Lower lobe of right lung (tissue), 2 donors: ENCODE measurements around the gene GREM1. TPM values are rescaled to one million over a fixed set of nuclear protein-coding genes. Genes with fewer than 3 reads are reported as not detected.

Source experiments
- ATAC-seq, 2 donors: fragments of 200-7000 bp; cut with Tn5 transposase; one replicate each; pipeline ENCODE4 v1.9.1; 2020 to 2022; ENCODE audit warnings: mild to moderate bottlenecking in 2 of 2, moderate library complexity in 2 of 2
- DNase-seq: peaks from one replicate; pipeline ENCODE4 v3.0.0-alpha.2; 2020
- H3K27ac ChIP-seq: fragments of 200-600 bp; one replicate; pipeline ENCODE4 v1.8.0; 2022
- H3K27me3 ChIP-seq: fragments of 200-600 bp; one replicate; pipeline ENCODE4 v1.8.0; 2022; ENCODE audit warnings: low read depth
- H3K36me3 ChIP-seq: fragments of 200-600 bp; one replicate; pipeline ENCODE4 v1.8.0; 2022; ENCODE audit warnings: mild to moderate bottlenecking
- H3K4me1 ChIP-seq: fragments of 200-600 bp; one replicate; pipeline ENCODE4 v1.8.0; 2022
- H3K4me3 ChIP-seq: fragments of 200-600 bp; one replicate; pipeline ENCODE4 v1.8.0; 2022; ENCODE audit warnings: mild to moderate bottlenecking
- H3K9me3 ChIP-seq: fragments of 200-600 bp; one replicate; pipeline ENCODE4 v1.8.0; 2022
- intact Hi-C: fragments of 100-400 bp; cut with DNase I; formaldehyde crosslinking; loops from one replicate; pipeline ENCODE4 v1.11.0; 2022
- total RNA-seq: library from RNA; stranded (reverse); fragmentation: NEBNext Ultra II Directional; extraction: Animal tissue kit (Norgen Biotek cat#: 25700); gene quantifications from one replicate; pipeline ENCODE4 v1.2.1, GENCODE V29; 2021
- TF ChIP-seq, protein P1 (sequence below): fragments of 200-600 bp; IDR thresholded peaks from one replicate; pipeline ENCODE4 v1.8.0; 2022; ENCODE audit warnings: antibody characterized with exemption, mild to moderate bottlenecking
- donor health status: DM: no; HTN: yes; CAD: no; lungs with severe emphysema.

GREM1 gene
- total RNA-seq, 1 donor from 2014 or later, result 3.1 TPM

DNA sequence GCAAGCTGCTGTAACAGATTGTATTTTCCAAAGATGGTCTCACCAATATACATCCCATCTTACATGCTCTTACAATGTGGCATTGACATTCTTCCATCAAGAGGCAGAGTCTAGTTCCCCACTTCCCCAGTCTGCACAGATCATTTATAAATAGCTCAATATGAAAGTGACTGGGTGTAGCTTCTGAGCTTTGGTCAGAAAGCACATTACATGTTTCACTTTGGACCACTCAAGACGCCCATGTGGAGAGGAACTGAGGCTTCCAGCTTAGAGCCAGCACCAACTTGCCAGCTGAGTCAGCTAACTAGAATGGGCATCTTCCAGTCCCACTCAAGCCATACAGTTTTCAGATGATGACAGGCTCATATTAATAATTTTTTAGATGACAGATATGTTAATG is 45.5 kb downstream of the GREM1 start:
- H3K4me1 ChIP-seq, result no peaks in the 10 kb centered on the region
- no peaks in the 10 kb centered on the region for H3K27me3 ChIP-seq
- no peak for ATAC-seq
- intact Hi-C loops, result no loop called here
- no peaks in the 10 kb centered on the region for H3K9me3 ChIP-seq
- no peak overlapping the region for H3K4me3 ChIP-seq
- no peak for DNase-seq
- H3K36me3 ChIP-seq, result no peaks in the 10 kb centered on the region
- H3K27ac ChIP-seq, result no peak overlapping the region
- TF ChIP-seq, protein P1, sequence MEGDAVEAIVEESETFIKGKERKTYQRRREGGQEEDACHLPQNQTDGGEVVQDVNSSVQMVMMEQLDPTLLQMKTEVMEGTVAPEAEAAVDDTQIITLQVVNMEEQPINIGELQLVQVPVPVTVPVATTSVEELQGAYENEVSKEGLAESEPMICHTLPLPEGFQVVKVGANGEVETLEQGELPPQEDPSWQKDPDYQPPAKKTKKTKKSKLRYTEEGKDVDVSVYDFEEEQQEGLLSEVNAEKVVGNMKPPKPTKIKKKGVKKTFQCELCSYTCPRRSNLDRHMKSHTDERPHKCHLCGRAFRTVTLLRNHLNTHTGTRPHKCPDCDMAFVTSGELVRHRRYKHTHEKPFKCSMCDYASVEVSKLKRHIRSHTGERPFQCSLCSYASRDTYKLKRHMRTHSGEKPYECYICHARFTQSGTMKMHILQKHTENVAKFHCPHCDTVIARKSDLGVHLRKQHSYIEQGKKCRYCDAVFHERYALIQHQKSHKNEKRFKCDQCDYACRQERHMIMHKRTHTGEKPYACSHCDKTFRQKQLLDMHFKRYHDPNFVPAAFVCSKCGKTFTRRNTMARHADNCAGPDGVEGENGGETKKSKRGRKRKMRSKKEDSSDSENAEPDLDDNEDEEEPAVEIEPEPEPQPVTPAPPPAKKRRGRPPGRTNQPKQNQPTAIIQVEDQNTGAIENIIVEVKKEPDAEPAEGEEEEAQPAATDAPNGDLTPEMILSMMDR, result no peak

DNA sequence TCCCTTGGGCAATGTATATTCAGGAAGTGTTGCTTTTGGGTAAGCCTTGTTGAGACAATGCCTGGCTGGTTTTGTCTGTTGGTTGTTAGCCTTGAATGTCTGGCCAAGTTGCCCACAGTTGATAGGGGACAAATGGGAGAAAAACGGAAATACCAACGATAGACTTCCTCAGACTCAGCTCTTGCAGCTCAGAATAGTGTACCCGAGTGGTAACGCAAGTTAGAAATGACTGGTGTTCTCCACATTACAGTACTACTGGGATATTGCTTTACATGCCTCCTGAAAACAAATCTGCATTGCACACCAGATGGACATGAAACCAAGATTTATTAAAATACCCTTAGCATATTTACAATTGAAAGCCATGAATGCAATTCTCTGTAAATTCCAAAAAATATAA is 47.4 kb downstream of the GREM1 start:
- ATAC-seq (no peak), DNase-seq (no peak)
- TF ChIP-seq, protein P1, result no peak
- Histone ChIP-seq H3K27me3 (no peaks in the 10 kb centered on the region), H3K4me3 (no peak overlapping the region), H3K27ac (no peak overlapping the region), H3K9me3 (no peaks in the 10 kb centered on the region), H3K36me3 (no peaks in the 10 kb centered on the region), H3K4me1 (no peaks in the 10 kb centered on the region)
- intact Hi-C loops, result no loop called here

DNA sequence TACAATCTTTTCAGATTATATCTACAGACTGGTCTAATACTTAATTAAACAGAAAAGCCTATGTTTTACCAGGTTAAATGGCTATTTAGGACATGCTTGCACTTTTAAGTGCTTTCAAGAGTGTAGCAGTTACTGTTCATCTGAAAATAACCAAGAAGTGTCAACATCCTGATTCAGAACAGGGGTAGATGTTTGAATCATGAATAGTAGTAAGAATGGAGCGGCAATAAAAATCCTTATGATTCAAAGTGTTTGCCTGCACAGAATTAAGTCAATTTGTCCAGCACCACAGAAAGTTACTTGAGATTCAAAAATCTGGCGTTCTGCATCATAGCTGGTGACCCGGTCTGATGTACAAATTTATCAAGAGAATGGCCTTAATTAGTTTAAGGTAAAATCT is 48.3 kb downstream of the GREM1 start:
- TF ChIP-seq, protein P1, result no peak
- H3K27ac ChIP-seq, result no peak overlapping the region
- no peaks in the 10 kb centered on the region for H3K9me3 ChIP-seq
- no peaks in the 10 kb centered on the region for H3K27me3 ChIP-seq
- H3K4me1 ChIP-seq, result no peaks in the 10 kb centered on the region
- intact Hi-C loops, result no loop called here
- no peaks in the 10 kb centered on the region for H3K36me3 ChIP-seq
- no peak overlapping the region for H3K4me3 ChIP-seq
- ATAC-seq (no peak), DNase-seq (no peak)

DNA sequence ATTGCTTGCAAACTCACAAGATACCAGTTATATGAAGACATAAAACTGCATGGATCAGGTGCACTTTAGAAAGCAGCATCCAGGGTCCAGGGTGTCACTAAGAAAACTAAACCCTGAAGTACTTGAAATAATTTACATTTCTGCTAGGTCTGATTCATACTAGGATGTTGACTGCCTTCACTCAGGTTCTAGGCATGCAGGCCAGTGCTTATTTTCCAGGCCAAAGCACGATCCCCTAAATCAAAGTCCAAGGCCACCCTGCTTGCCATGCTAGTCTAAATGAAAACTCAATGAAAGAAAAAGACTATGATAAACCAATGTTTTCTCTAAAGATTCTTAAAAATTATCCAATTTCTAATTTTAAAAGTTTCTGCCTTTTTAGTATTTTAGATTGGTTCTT is 49.4 kb downstream of the GREM1 start:
- Histone ChIP-seq H3K27me3 (no peaks in the 10 kb centered on the region), H3K4me3 (no peak overlapping the region), H3K9me3 (no peaks in the 10 kb centered on the region), H3K4me1 (no peaks in the 10 kb centered on the region), H3K27ac (no peak overlapping the region), H3K36me3 (peaks cover 4% of the 10 kb centered on the region)
- no peak for DNase-seq
- TF ChIP-seq, protein P1, result no peak
- intact Hi-C loops, result no loop called here
- ATAC-seq, result no peak

DNA sequence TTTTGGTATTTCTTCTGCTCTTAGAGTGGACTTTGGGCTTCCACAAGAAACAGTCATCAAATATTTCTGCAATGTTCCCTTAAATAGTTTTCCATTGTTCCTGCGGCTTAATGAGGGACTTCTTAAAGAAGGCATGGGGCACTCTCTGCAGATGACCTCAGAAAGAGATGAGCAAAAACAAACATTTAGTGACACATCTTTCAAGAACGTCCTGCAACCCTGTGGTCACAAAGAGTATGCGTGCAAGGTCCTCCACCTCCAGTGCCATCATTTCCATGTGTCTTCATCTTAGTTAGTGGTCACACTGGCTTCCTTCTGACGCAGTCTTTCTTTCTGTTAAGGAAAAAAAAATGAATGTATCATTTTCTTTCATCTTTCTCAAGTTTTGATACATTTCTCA is 56.2 kb downstream of the GREM1 start:
- peaks cover 25% of the 10 kb centered on the region for H3K36me3 ChIP-seq
- ATAC-seq (no peak), DNase-seq (no peak)
- no peak overlapping the region for H3K4me3 ChIP-seq
- no peak overlapping the region for H3K27ac ChIP-seq
- no peaks in the 10 kb centered on the region for H3K27me3 ChIP-seq
- H3K4me1 ChIP-seq, result no peaks in the 10 kb centered on the region
- TF ChIP-seq, protein P1, result no peak
- peaks cover 5% of the 10 kb centered on the region for H3K9me3 ChIP-seq
- intact Hi-C loops, result no loop called here

DNA sequence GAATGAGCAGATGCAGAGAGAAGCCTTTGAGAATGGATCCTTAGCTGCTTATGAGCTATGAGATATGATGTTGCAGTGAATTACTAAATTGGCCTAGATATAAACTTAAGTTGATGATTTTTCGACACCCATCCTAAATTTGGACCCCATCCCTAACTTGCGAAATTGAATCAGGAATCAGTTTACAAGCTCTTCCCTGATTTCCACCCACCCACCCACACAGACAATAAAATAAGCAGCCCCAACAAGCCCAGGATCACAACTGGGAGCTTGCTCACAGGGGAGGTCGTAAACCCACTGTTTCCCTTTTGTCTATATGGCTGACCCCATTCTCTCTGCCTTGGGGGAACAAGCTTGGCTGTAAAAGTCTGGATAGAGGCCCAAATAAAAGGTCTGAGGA is 57.3 kb downstream of the GREM1 start:
- Histone ChIP-seq H3K27me3 (no peaks in the 10 kb centered on the region), H3K4me1 (no peaks in the 10 kb centered on the region), H3K4me3 (no peak overlapping the region), H3K9me3 (peaks cover 6% of the 10 kb centered on the region), H3K36me3 (peaks cover 25% of the 10 kb centered on the region), H3K27ac (no peak overlapping the region)
- DNase-seq, result no peak
- TF ChIP-seq, protein P1, result no peak
- intact Hi-C loops, result no loop called here
- ATAC-seq, result no peak
